Measurements from ENCODE around the gene LLGL2. TPM values are rescaled to one million over a fixed set of nuclear protein-coding genes. Genes with fewer than 3 reads are reported as not detected.
A peak's percentile ranks its signal among the peaks of the same experiment; 100 is the strongest.
"Not testable (repeated sequence)": the region's sequence is repeated elsewhere in the genome, so short reads cannot be mapped to it uniquely, and the experiment has no call there.

Gene LLGL2
- total and polyA plus RNA-seq, 9 donors = 2.1 to 12.1 (median 4.3) TPM

GRCh38 chr17:75515496-75516254 is 9.8 kb upstream of the LLGL2 start, which contains the start of gene CASKIN2:
CASKIN2 (minus strand) TSS chr17:75515537; CDS start chr17:75513804, 1,733 bp downstream.
- Histone ChIP-seq H3K36me3 (ENCODE audit: control insufficient read depth, insufficient read depth, low read length) (peaks cover 46% of the 10 kb centered on the region), H3K27ac (ENCODE audit: low read length) (peak within 1 kb of the TSS; percentile 80), H3K4me1 (ENCODE audit: control insufficient read depth, insufficient read depth, low read length) (peaks cover 50% of the 10 kb centered on the region), H3K27me3 (ENCODE audit: control insufficient read depth, insufficient read depth, low read length) (no peaks in the 10 kb centered on the region), H3K9me3 (replicated peaks; ENCODE audit: control insufficient read depth, low read depth, low read length) (no peaks in the 10 kb centered on the region), H3K4me3 (ENCODE audit: low read length) (peak within 1 kb of the TSS; percentile 67)
- DNase-seq = peak; percentile 97
- under 1% methylated on average over 73 of the region's 78 CpGs for WGBS (ENCODE audit: insufficient coverage)

GRCh38 chr17:75516255-75516618 is 9.3 kb upstream of the LLGL2 start, which contains the start of gene TSEN54:
TSEN54 (plus strand) TSS chr17:75516528; CDS start chr17:75516561, 33 bp downstream.
- DNase-seq = peak; percentile 97
- H3K27me3 ChIP-seq (ENCODE audit: control insufficient read depth, insufficient read depth, low read length) = no peaks in the 10 kb centered on the region
- peak within 1 kb of the TSS; percentile 72 for H3K4me3 ChIP-seq (ENCODE audit: low read length)
- no peaks in the 10 kb centered on the region for H3K9me3 ChIP-seq (replicated peaks; ENCODE audit: control insufficient read depth, low read depth, low read length)
- peak within 1 kb of the TSS; percentile 80 for H3K27ac ChIP-seq (ENCODE audit: low read length)
- H3K4me1 ChIP-seq (ENCODE audit: control insufficient read depth, insufficient read depth, low read length) = peaks cover 48% of the 10 kb centered on the region
- 0% methylated on average over 44 of the region's 45 CpGs for WGBS (ENCODE audit: insufficient coverage)
- H3K36me3 ChIP-seq (ENCODE audit: control insufficient read depth, insufficient read depth, low read length) = peaks cover 44% of the 10 kb centered on the region

GRCh38 chr17:75516619-75517296 is 8.7 kb upstream of the LLGL2 start:
- Histone ChIP-seq H3K27me3 (ENCODE audit: control insufficient read depth, insufficient read depth, low read length) (no peaks in the 10 kb centered on the region), H3K27ac (ENCODE audit: low read length) (peak overlapping the region; percentile 71), H3K9me3 (replicated peaks; ENCODE audit: control insufficient read depth, low read depth, low read length) (no peaks in the 10 kb centered on the region), H3K36me3 (ENCODE audit: control insufficient read depth, insufficient read depth, low read length) (peaks cover 44% of the 10 kb centered on the region), H3K4me1 (ENCODE audit: control insufficient read depth, insufficient read depth, low read length) (peaks cover 43% of the 10 kb centered on the region), H3K4me3 (ENCODE audit: low read length) (peak overlapping the region; percentile 72)
- DNase-seq = peak; percentile 60
- under 1% methylated on average over 49 of the region's 65 CpGs for WGBS (ENCODE audit: insufficient coverage)

GRCh38 chr17:75517297-75517865 is 8.1 kb upstream of the LLGL2 start:
- H3K4me1 ChIP-seq (ENCODE audit: control insufficient read depth, insufficient read depth, low read length) = peaks cover 36% of the 10 kb centered on the region

GRCh38 chr17:75518201-75518600 is 7.3 kb upstream of the LLGL2 start:
- H3K4me3 ChIP-seq (ENCODE audit: low read length) = no peak overlapping the region
- H3K36me3 ChIP-seq (ENCODE audit: control insufficient read depth, insufficient read depth, low read length) = peaks cover 47% of the 10 kb centered on the region
- H3K27ac ChIP-seq (ENCODE audit: low read length) = no peak overlapping the region
- WGBS (ENCODE audit: insufficient coverage) = 94% methylated on average over 2 of the region's 3 CpGs
- no peaks in the 10 kb centered on the region for H3K9me3 ChIP-seq (replicated peaks; ENCODE audit: control insufficient read depth, low read depth, low read length)
- peaks cover 30% of the 10 kb centered on the region for H3K4me1 ChIP-seq (ENCODE audit: control insufficient read depth, insufficient read depth, low read length)
- no peaks in the 10 kb centered on the region for H3K27me3 ChIP-seq (ENCODE audit: control insufficient read depth, insufficient read depth, low read length)
- no peak for DNase-seq

More at GRCh38 chr17:75517297-75517865, 8.1 kb upstream of the LLGL2 start:
- Histone ChIP-seq H3K27me3 (ENCODE audit: control insufficient read depth, insufficient read depth, low read length) (no peaks in the 10 kb centered on the region), H3K27ac (ENCODE audit: low read length) (peak overlapping the region; percentile 71), H3K4me3 (ENCODE audit: low read length) (peak overlapping the region; percentile 72), H3K9me3 (replicated peaks; ENCODE audit: control insufficient read depth, low read depth, low read length) (no peaks in the 10 kb centered on the region), H3K36me3 (ENCODE audit: control insufficient read depth, insufficient read depth, low read length) (peaks cover 44% of the 10 kb centered on the region)
- WGBS (ENCODE audit: insufficient coverage) = 46% methylated on average over 6 of the region's 10 CpGs
- no peak for DNase-seq

GRCh38 chr17:75518983-75519537 is 6.4 kb upstream of the LLGL2 start:
- peaks cover 49% of the 10 kb centered on the region for H3K36me3 ChIP-seq (ENCODE audit: control insufficient read depth, insufficient read depth, low read length)
- H3K4me1 ChIP-seq (ENCODE audit: control insufficient read depth, insufficient read depth, low read length) = peaks cover 21% of the 10 kb centered on the region
- WGBS (ENCODE audit: insufficient coverage) = 91% methylated on average over 6 of the region's 9 CpGs
- no peaks in the 10 kb centered on the region for H3K27me3 ChIP-seq (ENCODE audit: control insufficient read depth, insufficient read depth, low read length)
- no peak overlapping the region for H3K4me3 ChIP-seq (ENCODE audit: low read length)
- no peaks in the 10 kb centered on the region for H3K9me3 ChIP-seq (replicated peaks; ENCODE audit: control insufficient read depth, low read depth, low read length)
- H3K27ac ChIP-seq (ENCODE audit: low read length) = no peak overlapping the region
- DNase-seq = no peak

GRCh38 chr17:75520413-75520812 is 5.1 kb upstream of the LLGL2 start:
- not testable (repeated sequence) for H3K9me3 ChIP-seq (replicated peaks; ENCODE audit: control insufficient read depth, low read depth, low read length); H3K4me3 ChIP-seq (ENCODE audit: low read length); H3K27ac ChIP-seq (ENCODE audit: low read length); DNase-seq; H3K27me3 ChIP-seq (ENCODE audit: control insufficient read depth, insufficient read depth, low read length)
- WGBS (ENCODE audit: insufficient coverage) = 96% methylated on average over 6 of the region's 8 CpGs
- H3K4me1 ChIP-seq (ENCODE audit: control insufficient read depth, insufficient read depth, low read length) = peaks cover 21% of the 10 kb centered on the region
- H3K36me3 ChIP-seq (ENCODE audit: control insufficient read depth, insufficient read depth, low read length) = peaks cover 53% of the 10 kb centered on the region

- Histone ChIP-seq H3K27me3 (ENCODE audit: control insufficient read depth, insufficient read depth, low read length) (peaks cover 8% of the 10 kb centered on the region), H3K4me3 (ENCODE audit: low read length) (no peak overlapping the region), H3K27ac (ENCODE audit: low read length) (no peak overlapping the region), H3K36me3 (ENCODE audit: control insufficient read depth, insufficient read depth, low read length) (peaks cover 53% of the 10 kb centered on the region), H3K9me3 (replicated peaks; ENCODE audit: control insufficient read depth, low read depth, low read length) (no peaks in the 10 kb centered on the region), H3K4me1 (ENCODE audit: control insufficient read depth, insufficient read depth, low read length) (peaks cover 23% of the 10 kb centered on the region)
- DNase-seq = no peak
- 82% methylated on average over 6 of the region's 8 CpGs for WGBS (ENCODE audit: insufficient coverage)
These were observed 4.2 kb upstream of the LLGL2 start for GRCh38 chr17:75521290-75521689.

GRCh38 chr17:75521951-75522727 is 3.4 kb upstream of the LLGL2 start:
- DNase-seq = no peak
- H3K9me3 ChIP-seq (replicated peaks; ENCODE audit: control insufficient read depth, low read depth, low read length) = no peaks in the 10 kb centered on the region
- no peak overlapping the region for H3K27ac ChIP-seq (ENCODE audit: low read length)
- peaks cover 53% of the 10 kb centered on the region for H3K36me3 ChIP-seq (ENCODE audit: control insufficient read depth, insufficient read depth, low read length)
- 82% methylated on average over 25 of the region's 33 CpGs for WGBS (ENCODE audit: insufficient coverage)
- no peak overlapping the region for H3K4me3 ChIP-seq (ENCODE audit: low read length)
- H3K27me3 ChIP-seq (ENCODE audit: control insufficient read depth, insufficient read depth, low read length) = peaks cover 16% of the 10 kb centered on the region
- peaks cover 24% of the 10 kb centered on the region for H3K4me1 ChIP-seq (ENCODE audit: control insufficient read depth, insufficient read depth, low read length)

Data from muscle of leg (tissue), 11 donors.